Mucosa of stomach (tissue), 1 donor: ENCODE results near the gene KLHDC7B.
A peak's percentile ranks its signal among the peaks of the same experiment; 100 is the strongest.

Source experiments
- H3K27me3 ChIP-seq: one replicate; pipeline ENCODE4 v1.7.0; 2013; ENCODE audit warnings: mild to moderate bottlenecking, low read length; ENCODE audit not compliant: control insufficient read depth, insufficient read depth
- H3K36me3 ChIP-seq: one replicate; pipeline ENCODE4 v1.7.0; 2013; ENCODE audit warnings: low read length; ENCODE audit not compliant: control insufficient read depth, insufficient read depth
- H3K4me1 ChIP-seq: one replicate; pipeline ENCODE4 v1.7.0; 2013; ENCODE audit warnings: mild to moderate bottlenecking, low read length; ENCODE audit not compliant: control insufficient read depth, insufficient read depth
- H3K4me3 ChIP-seq: one replicate; pipeline ENCODE4 v1.7.0; 2013; ENCODE audit warnings: low read length
- H3K9ac ChIP-seq: one replicate; pipeline ENCODE4 v1.7.0; 2013; ENCODE audit warnings: mild to moderate bottlenecking, low read length, moderate library complexity
- H3K9me3 ChIP-seq: one replicate; pipeline ENCODE4 v1.7.0; 2013; ENCODE audit warnings: mild to moderate bottlenecking, low read length, moderate library complexity; ENCODE audit not compliant: control insufficient read depth
- donor health status: Pancreatic carcinoma.

The KLHDC7B gene

GRCh38 chr22:50520826-50521453 is 24.8 kb upstream of the KLHDC7B start:
- peaks cover 26% of the 10 kb centered on the region for H3K36me3 ChIP-seq
- no peaks in the 10 kb centered on the region for H3K9me3 ChIP-seq
- H3K9ac ChIP-seq = no peak overlapping the region
- peaks cover 24% of the 10 kb centered on the region for H3K4me1 ChIP-seq
- no peak overlapping the region for H3K4me3 ChIP-seq
- no peaks in the 10 kb centered on the region for H3K27me3 ChIP-seq

GRCh38 chr22:50521710-50522109 is 24.0 kb upstream of the KLHDC7B start:
- H3K9me3 ChIP-seq = no peaks in the 10 kb centered on the region
- H3K4me3 ChIP-seq = no peak overlapping the region
- H3K9ac ChIP-seq = no peak overlapping the region
- H3K36me3 ChIP-seq = peaks cover 26% of the 10 kb centered on the region
- H3K4me1 ChIP-seq = peaks cover 28% of the 10 kb centered on the region
- no peaks in the 10 kb centered on the region for H3K27me3 ChIP-seq

GRCh38 chr22:50522208-50522805 is 23.4 kb upstream of the KLHDC7B start:
- Histone ChIP-seq H3K27me3 (no peaks in the 10 kb centered on the region), H3K4me3 (no peak overlapping the region), H3K9me3 (no peaks in the 10 kb centered on the region), H3K9ac (no peak overlapping the region), H3K36me3 (peaks cover 26% of the 10 kb centered on the region), H3K4me1 (peaks cover 34% of the 10 kb centered on the region)

DNA sequence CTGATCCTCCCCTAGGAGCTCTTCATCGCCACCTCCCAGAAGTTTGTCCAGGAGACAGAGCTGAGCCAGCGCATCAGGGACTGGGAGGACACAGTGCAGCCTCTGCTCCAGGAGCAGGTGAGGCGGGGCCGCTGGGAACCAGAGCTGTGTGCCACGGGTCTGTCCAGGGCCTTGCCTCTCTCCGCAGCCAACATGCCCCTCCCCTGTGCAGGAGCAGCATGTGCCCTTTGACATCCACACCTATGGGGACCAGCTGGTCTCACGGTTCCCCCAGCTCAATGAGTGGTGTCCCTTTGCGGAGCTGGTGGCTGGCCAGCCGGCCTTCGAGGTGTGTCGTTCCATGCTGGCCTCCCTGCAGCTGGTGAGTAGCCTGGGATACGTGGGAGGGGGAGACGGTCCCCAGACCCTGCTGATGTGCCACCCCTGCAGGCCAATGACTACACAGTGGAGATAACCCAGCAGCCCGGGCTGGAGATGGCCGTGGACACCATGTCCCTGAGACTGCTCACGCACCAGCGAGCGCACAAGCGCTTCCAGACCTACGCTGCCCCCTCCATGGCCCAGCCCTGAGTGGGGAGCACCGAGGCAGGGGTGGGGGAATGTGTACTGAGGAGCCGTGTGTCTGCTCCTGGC is 22.8 kb upstream of the KLHDC7B start:
- H3K36me3 ChIP-seq = peaks cover 26% of the 10 kb centered on the region
- H3K9me3 ChIP-seq = no peaks in the 10 kb centered on the region

DNA sequence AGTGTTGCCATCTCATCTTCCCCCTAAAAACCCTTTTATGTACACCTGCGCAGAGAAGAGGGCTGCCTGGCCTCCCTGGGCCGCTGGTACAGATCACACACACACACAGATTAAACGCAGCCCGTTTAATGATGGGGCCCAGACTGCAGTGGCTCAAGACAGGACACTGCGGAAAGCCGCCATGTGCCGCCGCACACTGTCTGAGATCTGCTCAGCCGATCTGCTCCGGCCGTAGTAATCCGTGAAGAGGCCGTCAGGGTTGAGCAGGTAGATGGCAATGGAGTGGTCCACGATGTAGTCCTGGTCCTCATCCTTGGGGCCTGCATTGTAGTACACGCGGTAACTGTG is 22.3 kb upstream of the KLHDC7B start:
- Histone ChIP-seq H3K27me3 (no peaks in the 10 kb centered on the region), H3K36me3 (peaks cover 25% of the 10 kb centered on the region), H3K4me1 (peaks cover 36% of the 10 kb centered on the region), H3K4me3 (no peak overlapping the region), H3K9ac (no peak overlapping the region), H3K9me3 (no peaks in the 10 kb centered on the region)

More for the DNA sequence above, 22.8 kb upstream of the KLHDC7B start:
- no peaks in the 10 kb centered on the region for H3K27me3 ChIP-seq
- H3K4me3 ChIP-seq = no peak overlapping the region
- peaks cover 36% of the 10 kb centered on the region for H3K4me1 ChIP-seq
- H3K9ac ChIP-seq = no peak overlapping the region

- Histone ChIP-seq H3K27me3 (no peaks in the 10 kb centered on the region), H3K9ac (peak overlapping the region; percentile 70), H3K4me1 (peaks cover 36% of the 10 kb centered on the region), H3K4me3 (peak overlapping the region; percentile 50), H3K9me3 (no peaks in the 10 kb centered on the region), H3K36me3 (peaks cover 19% of the 10 kb centered on the region)
Observed at GRCh38 chr22:50523806-50524675, 21.7 kb upstream of the KLHDC7B start.

DNA sequence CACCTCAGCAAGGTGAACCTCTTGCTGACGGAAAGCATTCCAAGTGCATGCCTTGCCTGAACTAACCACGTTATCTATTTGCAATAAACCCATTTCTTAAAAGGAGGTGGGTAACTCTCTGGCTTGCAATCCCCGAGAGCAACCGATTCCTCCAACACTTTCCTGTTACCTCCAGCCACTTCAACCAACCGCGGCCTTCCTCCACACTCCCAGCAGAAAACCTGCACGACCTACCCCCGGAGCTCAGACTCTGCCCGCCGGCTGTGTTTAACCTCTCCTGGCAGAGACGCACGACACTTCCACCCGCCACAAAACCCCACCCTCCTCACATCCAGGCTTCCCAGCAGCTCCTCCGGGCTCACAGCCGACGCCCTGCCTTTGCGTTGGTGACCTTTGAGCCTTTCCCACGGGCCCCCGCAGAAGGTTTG is 21.0 kb upstream of the KLHDC7B start:
- H3K4me1 ChIP-seq = peaks cover 39% of the 10 kb centered on the region
- no peaks in the 10 kb centered on the region for H3K27me3 ChIP-seq
- H3K36me3 ChIP-seq = peaks cover 19% of the 10 kb centered on the region
- H3K9me3 ChIP-seq = no peaks in the 10 kb centered on the region
- H3K4me3 ChIP-seq = peak overlapping the region; percentile 50
- peak overlapping the region; percentile 70 for H3K9ac ChIP-seq

DNA sequence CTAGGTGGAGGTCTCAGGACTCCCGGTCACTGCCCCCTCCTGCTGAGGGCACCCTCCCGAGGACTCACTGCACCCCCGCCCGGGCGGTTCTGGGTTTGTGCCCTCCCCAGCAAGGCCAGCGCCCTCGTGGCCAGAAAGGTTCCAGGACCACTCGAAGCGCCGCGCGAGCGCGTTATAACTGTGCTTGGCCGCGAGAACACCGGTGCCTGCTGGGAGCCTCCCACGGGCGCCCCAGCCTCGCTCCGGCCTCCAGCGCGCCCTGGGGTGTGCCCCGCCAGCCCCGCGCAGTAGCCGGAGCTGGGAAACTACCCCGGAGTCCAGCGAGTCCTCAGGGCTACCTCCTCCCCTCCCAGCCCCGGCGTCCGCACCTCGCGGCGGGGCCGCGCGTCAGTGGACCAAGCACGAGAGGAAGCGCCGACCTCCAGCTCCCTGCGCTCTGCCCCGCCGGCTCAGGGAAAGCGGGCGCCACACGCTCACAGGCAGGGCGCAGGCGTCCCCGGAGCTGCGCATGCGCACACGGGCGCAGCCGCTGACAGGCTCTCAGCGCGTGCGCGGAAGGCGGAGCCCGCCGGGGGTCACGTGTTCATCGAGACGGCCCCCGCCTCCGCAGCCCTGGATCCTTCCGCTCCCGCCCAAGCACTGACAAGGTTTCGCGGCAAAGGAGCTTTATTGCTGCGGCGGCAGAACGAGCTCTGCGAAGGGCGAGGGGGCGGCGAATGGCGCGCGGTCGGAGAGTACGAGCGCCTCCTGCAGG is 20.4 kb upstream of the KLHDC7B start, which contains the start of gene SCO2:
Gene SCO2, minus strand, starts transcription at position 495 of the 754 bp plus-strand sequence. CDS start 1,187 bp downstream, outside the sequence.
- H3K4me1 ChIP-seq = peaks cover 41% of the 10 kb centered on the region
- no peaks in the 10 kb centered on the region for H3K9me3 ChIP-seq
- H3K27me3 ChIP-seq = no peaks in the 10 kb centered on the region
- peaks cover 19% of the 10 kb centered on the region for H3K36me3 ChIP-seq
- H3K9ac ChIP-seq = peak within 1 kb of the TSS; percentile 70
- peak within 1 kb of the TSS; percentile 50 for H3K4me3 ChIP-seq

DNA sequence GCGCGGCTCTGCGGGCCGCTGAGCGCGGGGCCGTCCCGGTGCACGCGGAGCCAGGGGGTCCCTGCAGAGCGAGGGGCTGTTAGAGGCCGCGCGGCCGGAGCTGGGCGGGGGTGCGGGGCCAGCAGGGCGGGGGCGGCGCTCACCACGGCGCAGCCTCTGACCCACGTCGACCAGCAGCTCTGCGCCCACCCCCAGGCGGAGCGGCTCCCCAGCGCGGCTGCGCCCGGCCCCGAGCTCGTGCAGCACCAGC is 19.9 kb upstream of the KLHDC7B start:
- Histone ChIP-seq H3K27me3 (no peaks in the 10 kb centered on the region), H3K4me3 (no peak overlapping the region), H3K9me3 (no peaks in the 10 kb centered on the region), H3K4me1 (peaks cover 47% of the 10 kb centered on the region), H3K36me3 (peaks cover 19% of the 10 kb centered on the region), H3K9ac (peak overlapping the region; percentile 70)

DNA sequence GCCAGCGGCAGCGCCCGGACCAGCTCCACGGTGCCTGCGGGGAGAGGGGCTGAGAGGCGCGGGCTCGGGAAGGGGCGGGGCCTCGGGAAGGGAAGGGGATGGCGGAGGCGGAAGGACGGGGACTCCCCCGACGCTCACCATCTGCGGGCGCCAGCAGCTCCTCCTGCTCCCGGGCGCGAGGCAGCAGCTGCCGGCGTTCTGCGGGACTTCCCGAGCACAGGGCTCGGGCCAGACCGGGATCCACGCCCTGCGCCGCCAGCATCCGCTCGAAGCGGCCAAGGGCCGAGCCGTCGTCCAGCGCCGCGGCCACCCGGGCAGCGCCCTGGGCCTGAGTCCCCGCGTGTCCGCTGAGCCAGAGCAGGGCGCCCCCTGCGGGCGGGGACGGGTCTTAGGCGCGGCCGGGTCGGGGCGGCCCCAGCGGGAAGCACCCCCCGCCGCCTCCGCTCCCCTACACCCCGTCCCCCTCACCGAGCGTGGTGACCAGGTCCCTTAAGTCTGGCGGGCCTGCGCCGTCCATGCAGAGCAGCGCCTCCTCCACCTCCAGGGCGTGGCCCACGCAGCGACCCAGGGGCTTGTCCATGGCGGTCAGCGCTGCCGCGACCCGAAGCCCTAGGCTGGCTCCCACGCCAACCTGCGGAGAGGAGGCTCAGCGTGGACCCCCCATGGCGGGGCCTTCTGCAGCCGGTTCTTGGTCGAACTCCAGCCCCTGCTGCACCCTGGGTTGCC is 19.4 kb upstream of the KLHDC7B start:
- Histone ChIP-seq H3K27me3 (no peaks in the 10 kb centered on the region), H3K9me3 (no peaks in the 10 kb centered on the region), H3K9ac (peak overlapping the region; percentile 70), H3K4me3 (peak overlapping the region; percentile 63), H3K36me3 (peaks cover 19% of the 10 kb centered on the region), H3K4me1 (peaks cover 51% of the 10 kb centered on the region)
